Loucy (cell line): Measurements from ENCODE around the gene ABHD12.

Experiments used
- H2AFZ ChIP-seq: fragments of 200-600 bp; sonication (generic); 2 replicates; pipeline ENCODE4 v1.6.0; 2016; ENCODE audit warnings: antibody characterized with exemption, mild to moderate bottlenecking, low read length, moderate library complexity
- H3F3A ChIP-seq: fragments of 200-600 bp; 2 replicates; pipeline ENCODE4 v1.6.0; 2016; ENCODE audit warnings: antibody characterized with exemption, low read depth, mild to moderate bottlenecking
- H3K27me3 ChIP-seq: fragments of 200-600 bp; sonication (generic); 2 replicates; pipeline ENCODE4 v1.6.1; 2014; ENCODE audit warnings: low read length, mild to moderate bottlenecking; ENCODE audit not compliant: insufficient read depth, poor library complexity, severe bottlenecking
- H3K36me3 ChIP-seq: fragments of 200-600 bp; sonication (generic); 2 replicates; pipeline ENCODE4 v1.6.1; 2016; ENCODE audit warnings: low read length; ENCODE audit not compliant: insufficient read depth
- H3K4me1 ChIP-seq: fragments of 200-600 bp; sonication (generic); 2 replicates; pipeline ENCODE4 v1.5.1; 2014; ENCODE audit warnings: low read length, mild to moderate bottlenecking; ENCODE audit not compliant: insufficient read depth, poor library complexity, severe bottlenecking
- H3K4me2 ChIP-seq: fragments of 200-600 bp; sonication (generic); 2 replicates; pipeline ENCODE4 v1.6.0; 2014; ENCODE audit warnings: antibody characterized with exemption, low read length, low read depth, mild to moderate bottlenecking; ENCODE audit not compliant: poor library complexity, severe bottlenecking
- H3K4me3 ChIP-seq: fragments of 200-600 bp; sonication (generic); 2 replicates; pipeline ENCODE4 v1.5.1; 2014; ENCODE audit warnings: low read length, mild to moderate bottlenecking, mixed read lengths; ENCODE audit not compliant: poor library complexity, severe bottlenecking
- H3K79me2 ChIP-seq: fragments of 200-600 bp; sonication (generic); 2 replicates; pipeline ENCODE4 v1.6.1; 2014; ENCODE audit warnings: low read length; ENCODE audit not compliant: insufficient read depth
- H3K9ac ChIP-seq: fragments of 200-600 bp; sonication (generic); 2 replicates; pipeline ENCODE4 v1.6.0; 2014; ENCODE audit warnings: mild to moderate bottlenecking, low read depth, low read length, moderate library complexity; ENCODE audit not compliant: poor library complexity, severe bottlenecking
- H3K9me2 ChIP-seq: fragments of 200-600 bp; sonication (generic); replicated peaks from 2 replicates; pipeline ENCODE4 v1.6.1; 2016; ENCODE audit warnings: low read depth, low read length, mixed read lengths
- H3K9me3 ChIP-seq: fragments of 200-600 bp; sonication (generic); 2 replicates; pipeline ENCODE4 v1.6.1; 2014; ENCODE audit warnings: mild to moderate bottlenecking, antibody characterized with exemption, low read length, low read depth; ENCODE audit not compliant: insufficient read depth
- H4K20me1 ChIP-seq: fragments of 200-600 bp; sonication (generic); 2 replicates; pipeline ENCODE4 v1.6.0; 2014; ENCODE audit warnings: antibody characterized with exemption, low read length, mild to moderate bottlenecking; ENCODE audit not compliant: insufficient read depth, poor library complexity, severe bottlenecking
- CTCF ChIP-seq: fragments of 200-600 bp; sonication (generic); conservative IDR thresholded peaks from 2 replicates; pipeline ENCODE4 v1.5.1; 2014; ENCODE audit warnings: mild to moderate bottlenecking, antibody characterized with exemption, low read length
- EZH2phosphoT487 ChIP-seq: fragments of 200-600 bp; IDR thresholded peaks from 2 replicates; pipeline ENCODE4 v1.6.1; 2018; ENCODE audit warnings: antibody characterized with exemption, mild to moderate bottlenecking, moderate library complexity, borderline replicate concordance

The ABHD12 gene

DNA sequence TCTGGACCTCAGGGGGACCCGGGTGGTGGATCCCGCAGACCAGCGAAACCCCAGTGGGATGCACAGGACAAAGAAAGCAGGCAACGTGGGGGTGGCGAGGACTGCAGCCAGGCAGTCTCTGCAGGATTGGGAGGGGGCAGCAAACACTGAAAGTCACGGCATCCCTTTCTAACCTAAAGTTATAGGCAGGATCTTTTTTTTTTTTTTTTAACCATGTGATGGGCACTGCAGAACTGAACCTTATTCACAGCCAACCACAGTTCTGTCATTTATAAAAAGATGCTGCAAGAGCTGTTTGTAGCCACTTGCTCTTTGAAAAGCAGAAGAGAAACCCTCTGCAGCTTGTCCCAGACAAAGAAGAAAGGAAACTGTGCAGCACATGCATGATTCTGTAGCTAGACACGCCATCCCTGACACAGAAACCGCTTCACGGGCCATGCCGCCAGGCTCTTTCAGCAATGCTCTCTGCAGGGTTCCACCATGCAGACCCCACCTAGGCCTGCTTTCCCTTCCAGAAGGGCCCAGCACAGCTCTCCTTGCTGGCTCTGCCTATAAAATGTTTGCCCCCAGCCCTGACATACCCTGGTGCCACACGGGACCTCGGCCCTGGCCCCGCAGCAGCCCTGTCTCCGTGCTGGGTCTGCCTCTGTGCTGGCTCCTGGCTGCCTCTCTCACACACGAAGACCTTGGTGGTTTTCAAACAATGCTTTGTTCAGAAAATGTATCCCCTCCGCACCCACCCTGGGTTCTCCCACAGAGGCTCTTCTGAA, 72.0 kb downstream of the ABHD12 start:
- H3F3A ChIP-seq: no peaks in the 10 kb centered on the region
- H4K20me1 ChIP-seq: no peaks in the 10 kb centered on the region
- H3K27me3 ChIP-seq: no peaks in the 10 kb centered on the region
- no peaks in the 10 kb centered on the region for H3K9me3 ChIP-seq
- H3K9ac ChIP-seq: no peak overlapping the region
- H3K36me3 ChIP-seq: peaks cover 33% of the 10 kb centered on the region; the same call in 1 of the 2 replicates
- no peaks in the 10 kb centered on the region for H3K79me2 ChIP-seq
- H3K4me1 ChIP-seq: peaks cover 8% of the 10 kb centered on the region
- TF ChIP-seq EZH2phosphoT487 (no peak), CTCF (no peak)
- no peak overlapping the region for H2AFZ ChIP-seq
- H3K4me2 ChIP-seq: no peak overlapping the region
- H3K4me3 ChIP-seq: no peak overlapping the region
- H3K9me2 ChIP-seq: no peaks in the 10 kb centered on the region

GRCh38 chr20:25317351-25318075, 73.1 kb downstream of the ABHD12 start:
- no peaks in the 10 kb centered on the region for H3K79me2 ChIP-seq
- H4K20me1 ChIP-seq: no peaks in the 10 kb centered on the region
- no peaks in the 10 kb centered on the region for H3K27me3 ChIP-seq
- H3K4me2 ChIP-seq: no peak overlapping the region
- no peak overlapping the region for H3K9ac ChIP-seq
- H2AFZ ChIP-seq: no peak overlapping the region
- no peak overlapping the region for H3K4me3 ChIP-seq
- H3K9me2 ChIP-seq: no peaks in the 10 kb centered on the region
- TF ChIP-seq CTCF (no peak), EZH2phosphoT487 (no peak)
- H3K36me3 ChIP-seq: peaks cover 27% of the 10 kb centered on the region; the same call in 1 of the 2 replicates
- H3F3A ChIP-seq: no peaks in the 10 kb centered on the region
- peaks cover 8% of the 10 kb centered on the region for H3K4me1 ChIP-seq
- H3K9me3 ChIP-seq: no peaks in the 10 kb centered on the region

- Histone ChIP-seq H3K9me2 (no peaks in the 10 kb centered on the region), H4K20me1 (no peaks in the 10 kb centered on the region), H2AFZ (no peak overlapping the region), H3K4me1 (peaks cover 4% of the 10 kb centered on the region), H3K4me3 (no peak overlapping the region), H3K4me2 (no peak overlapping the region), H3K36me3 (peaks cover 23% of the 10 kb centered on the region; the same call in 1 of the 2 replicates), H3F3A (no peaks in the 10 kb centered on the region), H3K9me3 (no peaks in the 10 kb centered on the region), H3K79me2 (no peaks in the 10 kb centered on the region), H3K27me3 (no peaks in the 10 kb centered on the region), H3K9ac (no peak overlapping the region)
- no peak for TF ChIP-seq EZH2phosphoT487
- no peak for TF ChIP-seq CTCF
Measured at GRCh38 chr20:25316506-25317190, 74.0 kb downstream of the ABHD12 start.
